HEK293T (cell line): ENCODE measurements around the gene PDLIM3.
"Not testable (repeated sequence)": the region's sequence is repeated elsewhere in the genome, so short reads cannot be mapped to it uniquely, and the experiment has no call there.

Experiments
- CTCF ChIA-PET: fragments of 350-600 bp; formaldehyde crosslinking; extraction: SDS; loops from one replicate; lab custom pipeline; 2021; ENCODE audit warnings: antibody characterized with exemption, inconsistent platforms; lab: Yijun Ruan, JAX
- POLR2A ChIA-PET: fragments of 350-600 bp; formaldehyde crosslinking; extraction: SDS; loops from one replicate; lab custom pipeline; 2020; ENCODE audit warnings: antibody characterized with exemption, inconsistent platforms; lab: Yijun Ruan, JAX
- DNase-seq: peaks from one replicate; pipeline ENCODE4 v3.0.0; 2012; ENCODE audit warnings: mixed read lengths; ENCODE audit errors: extremely low spot score
- ARNT ChIP-seq: fragments of 450-650 bp; IDR thresholded peaks from 2 replicates; pipeline ENCODE4 v1.6.1; 2017; ENCODE audit warnings: mild to moderate bottlenecking
- BHLHE40 ChIP-seq: fragments of 450-650 bp; IDR thresholded peaks from 2 replicates; pipeline ENCODE4 v1.6.1; 2016; ENCODE audit warnings: mild to moderate bottlenecking, moderate library complexity, borderline replicate concordance
- CTBP1 ChIP-seq: fragments of 450-650 bp; IDR thresholded peaks from 2 replicates; pipeline ENCODE4 v1.6.1; 2016; ENCODE audit warnings: borderline replicate concordance
- ELF4 ChIP-seq: fragments of 450-650 bp; IDR thresholded peaks from 2 replicates; pipeline ENCODE4 v1.6.1; 2017; ENCODE audit warnings: antibody characterized with exemption
- FOXA1 ChIP-seq: fragments of 450-650 bp; IDR thresholded peaks from 2 replicates; pipeline ENCODE4 v1.6.1; 2016; ENCODE audit warnings: mild to moderate bottlenecking
- FOXK2 ChIP-seq: fragments of 450-650 bp; IDR thresholded peaks from 2 replicates; pipeline ENCODE4 v1.6.1; 2016; ENCODE audit warnings: mild to moderate bottlenecking
- FOXM1 ChIP-seq: fragments of 450-650 bp; IDR thresholded peaks from 2 replicates; pipeline ENCODE4 v1.6.1; 2017; ENCODE audit warnings: mild to moderate bottlenecking, borderline replicate concordance
- HDGF ChIP-seq: fragments of 450-650 bp; IDR thresholded peaks from 2 replicates; pipeline ENCODE4 v1.6.1; 2017; ENCODE audit warnings: antibody characterized with exemption, borderline replicate concordance
- L3MBTL2 ChIP-seq: fragments of 450-650 bp; conservative IDR thresholded peaks from 2 replicates; pipeline ENCODE4 v1.6.1; 2016; ENCODE audit warnings: mild to moderate bottlenecking
- LEF1 ChIP-seq: fragments of 450-650 bp; IDR thresholded peaks from 2 replicates; pipeline ENCODE4 v1.6.1; 2017; ENCODE audit warnings: mild to moderate bottlenecking, borderline replicate concordance
- NFRKB ChIP-seq: fragments of 450-650 bp; IDR thresholded peaks from 2 replicates; pipeline ENCODE4 v1.6.1; 2016; ENCODE audit warnings: mild to moderate bottlenecking, moderate library complexity
- PKNOX1 ChIP-seq: fragments of 450-650 bp; IDR thresholded peaks from 2 replicates; pipeline ENCODE4 v1.6.1; 2016
- SP1 ChIP-seq: fragments of 450-650 bp; IDR thresholded peaks from 2 replicates; pipeline ENCODE4 v1.6.1; 2017
- SUZ12 ChIP-seq: fragments of 450-650 bp; IDR thresholded peaks from 2 replicates; pipeline ENCODE4 v1.6.1; 2016; ENCODE audit warnings: mild to moderate bottlenecking
- TARDBP ChIP-seq: fragments of 450-650 bp; IDR thresholded peaks from 2 replicates; pipeline ENCODE4 v1.6.1; 2016

Gene PDLIM3

DNA sequence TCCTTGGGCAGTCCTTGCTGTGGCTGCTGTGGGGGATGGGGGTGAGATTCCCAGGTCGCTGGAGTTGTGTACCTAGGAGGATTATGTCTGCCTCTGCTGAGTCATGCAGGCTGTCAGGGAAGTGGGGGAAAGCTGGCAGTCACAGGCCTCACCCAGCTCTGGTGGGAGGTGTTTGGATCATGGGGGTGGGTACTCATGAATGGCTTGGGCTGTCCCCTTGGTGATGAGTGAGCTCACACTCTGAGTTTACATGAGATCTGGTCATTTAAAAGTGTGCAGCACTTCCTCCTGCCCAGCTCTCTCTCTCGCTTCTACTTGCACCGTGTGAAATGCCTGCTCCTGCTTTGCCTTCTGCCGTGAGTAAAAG lies 24.6 kb upstream of the PDLIM3 start:
- POLR2A ChIA-PET, result interaction anchor here (0.6 to 2.2 kb wide), 6 partner anchors 14 to 35 kb away, joined by 3 to 11 read pairs (median 4); partner anchors contain the start of gene PDLIM3
- CTCF ChIA-PET, result interaction anchor here (0.7 to 1.7 kb wide), 5 partner anchors 13 to 1098 kb away, joined by 3 to 11 read pairs (median 6); partner anchors contain the start of gene PDLIM3
- TF ChIP-seq NFRKB (no peak), ARNT (no peak), HDGF (no peak), FOXK2 (no peak), SUZ12 (no peak), ELF4 (no peak), FOXA1 (no peak), PKNOX1 (no peak), FOXM1 (no peak)
- DNase-seq, result no peak

- CTCF ChIA-PET, result interaction anchor here (0.9 to 1.7 kb wide), 4 partner anchors 12 to 478 kb away, joined by 3 to 11 read pairs (median 5); partner anchors contain the start of gene PDLIM3
- POLR2A ChIA-PET, result interaction anchor here (0.6 to 2.2 kb wide), 5 partner anchors 14 to 35 kb away, joined by 3 to 11 read pairs (median 4); partner anchors contain the start of gene PDLIM3
These were observed 24.1 kb upstream of the PDLIM3 start for GRCh38 chr4:185559251-185559914.

DNA sequence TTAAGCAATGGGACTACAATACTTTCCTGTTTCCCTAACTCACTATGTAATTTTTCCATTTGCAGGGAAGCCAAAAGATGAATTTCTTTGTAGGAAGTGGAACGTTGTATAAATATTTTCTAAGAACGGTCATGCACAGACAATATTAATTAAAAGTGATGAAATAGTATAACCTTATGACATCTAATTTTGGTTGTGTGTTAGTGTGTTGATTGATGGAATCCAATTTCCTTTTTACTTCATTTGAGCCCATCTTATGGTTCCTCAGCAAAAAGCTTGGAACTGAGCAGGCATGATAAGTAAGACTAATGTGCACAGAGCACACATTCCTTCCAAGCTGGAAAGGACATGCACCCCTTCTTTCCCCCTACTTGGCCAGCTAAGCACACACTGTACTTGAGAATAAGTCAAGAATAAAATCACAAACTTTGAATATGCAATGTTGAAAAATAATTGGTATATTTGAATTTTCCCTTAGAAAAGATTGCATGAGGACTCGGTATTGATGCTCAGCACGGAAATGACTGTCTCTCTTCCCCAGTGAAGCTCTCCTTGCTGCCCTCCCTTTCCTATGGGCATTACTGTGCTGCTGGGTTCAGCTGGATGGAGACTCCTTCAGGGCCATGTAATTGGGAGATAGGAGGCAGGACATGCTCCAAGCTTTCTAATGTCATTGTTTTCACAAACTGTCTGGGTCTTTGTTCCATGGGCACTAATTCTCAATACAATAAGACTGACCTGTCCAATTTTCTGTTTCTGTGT lies 19.2 kb upstream of the PDLIM3 start:
- POLR2A ChIA-PET, result interaction anchor here (0.8 to 1.3 kb wide), 3 partner anchors 18 to 19 kb away, joined by 3 read pairs; partner anchors contain the start of gene PDLIM3
- no peak for DNase-seq
- CTCF ChIA-PET, result interaction anchor here (0.7 kb wide), 1 partner anchor 13 kb away, joined by 4 read pairs; no protein-coding TSS in a partner anchor
- no peak for TF ChIP-seq L3MBTL2
- no peak for TF ChIP-seq PKNOX1
- no peak for TF ChIP-seq ELF4
- TF ChIP-seq LEF1, result no peak
- no peak for TF ChIP-seq CTBP1
- no peak for TF ChIP-seq FOXM1

More at GRCh38 chr4:185559251-185559914, 24.1 kb upstream of the PDLIM3 start:
- not testable (repeated sequence) for DNase-seq

- CTCF ChIA-PET, result interaction anchor here (0.6 kb wide), 1 partner anchor 1048 kb away, joined by 4 read pairs; no protein-coding TSS in a partner anchor
- DNase-seq, result no peak
- POLR2A ChIA-PET, result interaction anchor here (1.5 kb wide), 1 partner anchor 17 kb away, joined by 5 read pairs; the partner anchor contains the start of gene PDLIM3
- no peak for TF ChIP-seq L3MBTL2
- TF ChIP-seq ELF4, result no peak
- TF ChIP-seq SUZ12, result no peak
- TF ChIP-seq FOXK2, result no peak
- no peak for TF ChIP-seq HDGF
- TF ChIP-seq FOXM1, result no peak
- TF ChIP-seq LEF1, result no peak
- TF ChIP-seq ARNT, result no peak
- TF ChIP-seq NFRKB, result no peak
These were observed 16.9 kb upstream of the PDLIM3 start for GRCh38 chr4:185552254-185552653.

DNA sequence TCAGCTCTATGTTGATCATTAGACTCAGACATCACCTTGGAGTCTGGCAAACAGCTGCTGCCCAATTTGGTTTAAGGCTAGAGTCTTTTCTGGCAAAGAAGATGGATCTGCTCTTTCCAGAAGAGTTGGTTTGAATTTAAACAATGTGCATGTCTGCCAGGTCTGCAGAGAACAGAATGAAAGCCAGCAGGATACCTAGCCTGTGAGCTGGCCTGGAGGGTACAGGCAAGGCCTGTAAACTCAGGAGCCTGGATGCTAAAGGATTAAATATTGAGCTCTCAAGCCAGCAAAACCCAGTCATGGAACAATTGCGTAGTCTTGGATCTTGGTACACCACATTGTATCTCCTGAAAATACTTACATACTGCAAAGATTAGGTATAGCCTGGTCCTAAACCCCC lies 15.6 kb upstream of the PDLIM3 start:
- ChIA-PET POLR2A (interaction anchor here (1.5 kb wide), 1 partner anchor 16 kb away, joined by 5 read pairs; the partner anchor contains the start of gene PDLIM3), CTCF (interaction anchor here (0.7 kb wide), 1 partner anchor 172 kb away, joined by 4 read pairs; no protein-coding TSS in a partner anchor)
- DNase-seq, result no peak
- TF ChIP-seq SP1, result no peak

GRCh38 chr4:185549095-185549639 lies 13.9 kb upstream of the PDLIM3 start:
- ChIA-PET CTCF (no interaction called here), POLR2A (no interaction called here)
- TF ChIP-seq PKNOX1, result no peak
- TF ChIP-seq ARNT, result no peak
- no peak for TF ChIP-seq SP1
- TF ChIP-seq FOXK2, result no peak
- TF ChIP-seq BHLHE40, result no peak
- no peak for TF ChIP-seq NFRKB
- no peak for TF ChIP-seq FOXM1
- TF ChIP-seq TARDBP, result no peak
- DNase-seq, result no peak

- POLR2A ChIA-PET, result no interaction called here
- no peak for DNase-seq
- TF ChIP-seq CTBP1 (no peak), FOXK2 (no peak), FOXA1 (no peak)
- CTCF ChIA-PET, result no interaction called here
These were observed 13.3 kb upstream of the PDLIM3 start for GRCh38 chr4:185548587-185548986.
